HG02981 (cell line): ENCODE results near the gene ENTPD8.
"Not testable (repeated sequence)": the region's sequence is repeated elsewhere in the genome, so short reads cannot be mapped to it uniquely, and the experiment has no call there.

ENCODE experiments used
- ATAC-seq: cut with Tn5 transposase; IDR thresholded peaks from one replicate; pipeline ENCODE4 v1.9.1; 2021; ENCODE audit warnings: mild to moderate bottlenecking, moderate library complexity; ENCODE audit not compliant: unreplicated experiment

ENTPD8 gene

DNA sequence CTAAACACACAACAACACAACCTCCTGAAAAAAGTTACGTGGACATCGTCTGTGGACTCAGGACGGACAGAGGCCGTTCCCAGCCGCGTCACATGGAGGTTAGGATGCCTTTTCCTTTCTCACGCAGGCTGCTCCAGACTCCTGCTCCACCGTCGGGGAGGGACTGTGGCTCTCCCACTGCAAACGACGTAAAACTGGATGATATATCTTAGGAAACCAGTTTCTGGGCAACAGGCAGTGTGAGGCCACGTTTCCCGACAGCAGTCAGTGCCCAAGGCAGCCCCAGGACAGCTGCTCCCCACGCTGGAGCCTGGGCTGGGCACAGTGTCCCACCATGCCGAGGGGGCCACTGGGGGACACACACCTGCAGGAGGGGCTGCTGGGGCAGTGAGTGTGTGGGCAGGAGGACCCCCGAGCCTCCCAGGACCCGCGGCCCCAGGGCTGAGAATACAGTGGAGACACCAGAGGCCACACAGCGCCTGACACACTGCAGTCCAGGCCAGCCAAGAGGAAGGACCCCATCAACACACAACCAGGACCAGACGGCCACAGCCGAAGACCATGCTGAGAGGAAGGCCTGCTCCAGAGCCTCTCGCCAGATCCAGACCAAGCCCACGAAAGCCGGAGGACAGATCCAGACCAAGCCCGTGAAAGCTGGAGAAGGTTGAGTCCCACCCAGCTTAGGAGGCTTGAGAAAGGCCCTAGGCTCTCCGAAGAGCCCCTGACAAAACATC is 44.4 kb downstream of the ENTPD8 start:
- no peak for ATAC-seq

- no peak for ATAC-seq
These were observed 44.9 kb downstream of the ENTPD8 start for GRCh38 chr9:137396227-137396626.

DNA sequence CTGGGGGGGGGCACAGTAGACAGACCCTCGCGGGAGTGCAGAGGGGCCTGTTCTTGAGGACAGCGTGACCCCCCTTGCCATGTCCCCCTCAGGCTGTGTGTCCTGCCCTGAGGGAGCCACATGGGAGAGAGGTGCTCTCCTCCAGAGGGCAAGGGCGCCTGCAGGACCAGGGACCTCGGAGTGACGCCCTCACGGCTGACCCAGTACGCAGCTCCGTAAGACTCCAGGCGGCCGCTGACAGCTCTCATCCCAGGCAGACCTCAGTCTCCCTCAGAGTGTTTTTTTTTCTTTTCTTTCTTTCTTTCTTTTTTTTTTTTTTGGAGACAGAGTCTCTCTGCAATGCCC is 45.5 kb downstream of the ENTPD8 start:
- no peak for ATAC-seq

DNA sequence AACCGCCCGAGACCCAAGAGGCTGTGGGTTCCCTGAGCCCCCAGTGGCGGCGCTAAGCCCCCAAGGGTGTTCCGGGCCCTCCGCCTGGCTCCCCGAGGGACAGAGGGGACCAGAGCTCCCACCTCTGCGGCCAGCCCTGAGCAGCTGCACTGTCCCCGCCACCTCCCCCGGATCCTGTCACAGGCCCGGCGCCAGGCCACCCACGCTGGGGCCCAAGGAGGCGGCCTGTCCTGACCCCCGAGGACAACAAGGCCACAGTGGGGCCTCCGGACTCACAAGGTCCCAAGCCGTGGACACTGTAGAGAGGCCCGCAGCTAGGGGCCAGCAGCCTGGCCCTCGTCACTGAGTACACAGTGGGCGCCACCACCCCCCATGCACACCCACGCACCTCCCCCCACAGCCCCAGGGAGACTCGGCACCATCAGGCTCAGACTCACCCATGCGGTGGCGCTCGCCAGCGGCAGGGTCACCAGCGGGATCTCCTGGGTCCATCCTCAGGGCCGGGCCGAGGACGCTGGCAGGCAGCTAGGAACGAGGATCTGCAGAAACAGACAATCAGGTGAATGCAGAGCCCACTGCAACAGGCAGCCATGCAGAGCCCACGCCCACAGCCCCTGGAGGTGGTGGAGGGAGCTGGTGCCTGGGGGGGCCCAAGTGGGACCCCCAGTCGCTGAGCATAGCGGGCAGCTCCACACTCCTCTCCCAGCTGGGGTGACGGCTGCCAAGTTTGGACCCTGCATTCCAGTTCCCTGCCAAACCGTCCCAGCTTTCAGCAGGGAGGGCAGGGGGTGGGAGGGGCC is 46.1 kb downstream of the ENTPD8 start:
- no peak for ATAC-seq

- no peak for ATAC-seq
These were observed 47.7 kb downstream of the ENTPD8 start for GRCh38 chr9:137393176-137394150.

- no peak for ATAC-seq
These were observed 48.7 kb downstream of the ENTPD8 start for GRCh38 chr9:137392232-137393007.

- ATAC-seq: no peak
These were observed 49.8 kb downstream of the ENTPD8 start for GRCh38 chr9:137391411-137391754.

DNA sequence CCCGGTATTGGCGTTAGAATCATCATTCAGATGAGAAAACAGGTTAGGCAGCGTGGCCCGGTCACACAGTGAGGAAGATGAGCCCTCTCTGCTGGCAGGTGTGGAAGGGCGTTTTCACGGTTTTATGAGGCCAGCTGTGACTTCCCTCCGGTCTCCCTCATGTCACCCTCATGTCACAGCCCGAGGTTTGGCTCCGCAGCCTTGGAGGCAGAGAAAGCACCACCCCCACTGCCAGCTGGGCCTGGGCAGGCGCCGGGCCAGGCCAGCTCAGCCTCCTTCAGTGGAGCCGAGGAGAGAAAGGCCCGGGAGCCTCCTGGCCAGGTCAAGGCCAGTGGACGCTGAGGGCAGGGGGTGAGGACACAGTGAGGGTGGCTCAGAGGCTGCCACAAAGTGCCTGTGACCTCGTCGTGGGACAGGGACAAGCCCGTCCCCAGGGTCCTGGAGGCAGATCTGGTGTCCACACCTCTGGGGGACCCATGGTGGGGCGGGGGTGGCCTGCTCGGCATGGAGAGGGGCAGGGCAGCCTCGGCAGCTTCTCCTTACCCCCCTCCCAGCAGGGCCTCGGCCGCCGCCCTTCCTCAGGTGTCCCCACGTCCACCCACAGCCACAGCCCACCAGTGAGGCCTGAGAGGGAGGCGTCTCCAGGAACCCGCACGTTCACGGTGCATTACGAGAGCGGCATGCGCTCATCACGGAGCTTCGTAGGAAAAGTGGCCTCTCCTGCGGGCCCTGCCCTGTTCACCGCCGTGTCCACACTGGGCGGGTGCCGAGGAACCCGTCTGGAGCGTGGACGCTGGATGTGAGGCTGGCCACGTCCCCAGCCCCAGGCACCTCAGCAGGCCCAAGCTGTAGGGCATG is 50.4 kb downstream of the ENTPD8 start:
- no peak for ATAC-seq

DNA sequence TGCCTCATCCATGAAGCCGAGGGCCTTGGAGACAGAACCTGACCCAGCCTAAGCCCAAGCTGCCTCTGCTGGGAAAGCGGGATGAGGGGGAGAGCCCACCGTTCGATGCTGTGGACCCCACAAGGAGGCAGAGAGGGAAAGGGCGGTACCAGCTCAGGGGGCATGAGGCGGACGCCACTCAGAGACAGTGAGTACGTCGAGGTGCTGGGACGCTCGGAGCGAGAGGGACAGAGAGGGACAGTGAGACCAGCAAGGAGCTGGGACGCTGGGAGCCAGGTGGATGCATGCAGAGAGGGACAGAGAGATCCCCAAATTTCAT is 51.8 kb downstream of the ENTPD8 start:
- no peak for ATAC-seq

GRCh38 chr9:137388589-137389427 is 52.3 kb downstream of the ENTPD8 start:
- no peak for ATAC-seq

- no peak for ATAC-seq
These were observed 53.1 kb downstream of the ENTPD8 start for GRCh38 chr9:137387891-137388560.

GRCh38 chr9:137387114-137387890 is 53.9 kb downstream of the ENTPD8 start:
- ATAC-seq: no peak

GRCh38 chr9:137386507-137387113 is 54.5 kb downstream of the ENTPD8 start:
- not testable (repeated sequence) for ATAC-seq

GRCh38 chr9:137385061-137385655 is 56.0 kb downstream of the ENTPD8 start:
- ATAC-seq: no peak
